AG04449 (cell line): ENCODE measurements around the gene IQUB.

Experiments
- CTCF ChIA-PET: fragments of 350-600 bp; formaldehyde crosslinking; extraction: SDS; loops from one replicate; lab custom pipeline; 2021; ENCODE audit warnings: antibody characterized with exemption; lab: Yijun Ruan, JAX
- POLR2A ChIA-PET: fragments of 400-600, 350-600 bp; formaldehyde crosslinking; extraction: SDS; loops from one replicate; lab custom pipeline; 2020; ENCODE audit warnings: antibody characterized with exemption, inconsistent platforms; lab: Yijun Ruan, JAX
- DNase-seq: peaks from one replicate; pipeline ENCODE4 v3.0.0-alpha.2; 2010; ENCODE audit warnings: low read depth, low spot score
- H3K4me3 ChIP-seq: 2 replicates; pipeline ENCODE4 v1.5.1; 2011; ENCODE audit warnings: low read depth, mild to moderate bottlenecking, control low read depth, low read length
- TF ChIP-seq, protein P1 (sequence below): IDR thresholded peaks from one replicate; pipeline ENCODE4 v1.5.1; 2011; ENCODE audit warnings: mild to moderate bottlenecking, moderate library complexity, low read length, control low read depth, inconsistent platforms; ENCODE audit not compliant: insufficient read depth; ENCODE audit errors: missing control alignments

IQUB gene

DNA sequence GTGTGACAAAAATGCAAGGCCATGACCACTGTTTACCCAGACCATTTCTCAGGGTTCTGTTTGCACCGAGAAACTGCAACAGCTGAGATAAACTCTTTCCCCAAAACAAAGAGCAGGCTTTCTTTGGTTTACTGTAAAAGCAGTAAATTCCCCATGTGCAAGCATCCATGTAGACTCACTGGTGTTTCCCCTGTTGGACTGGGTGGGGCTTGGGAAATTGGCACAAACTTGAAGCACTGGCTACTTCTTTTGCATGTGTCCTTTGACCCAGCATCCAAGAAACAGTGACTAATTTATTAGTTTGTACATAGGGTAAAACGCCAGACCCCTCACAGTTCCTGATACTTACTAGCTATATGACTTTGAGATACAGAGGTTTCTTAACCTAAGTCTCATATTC, 12.3 kb downstream of the IQUB start:
- ChIA-PET CTCF (no interaction called here), POLR2A (no interaction called here)
- H3K4me3 ChIP-seq = no peak overlapping the region
- no peak for DNase-seq
- TF ChIP-seq, protein P1, sequence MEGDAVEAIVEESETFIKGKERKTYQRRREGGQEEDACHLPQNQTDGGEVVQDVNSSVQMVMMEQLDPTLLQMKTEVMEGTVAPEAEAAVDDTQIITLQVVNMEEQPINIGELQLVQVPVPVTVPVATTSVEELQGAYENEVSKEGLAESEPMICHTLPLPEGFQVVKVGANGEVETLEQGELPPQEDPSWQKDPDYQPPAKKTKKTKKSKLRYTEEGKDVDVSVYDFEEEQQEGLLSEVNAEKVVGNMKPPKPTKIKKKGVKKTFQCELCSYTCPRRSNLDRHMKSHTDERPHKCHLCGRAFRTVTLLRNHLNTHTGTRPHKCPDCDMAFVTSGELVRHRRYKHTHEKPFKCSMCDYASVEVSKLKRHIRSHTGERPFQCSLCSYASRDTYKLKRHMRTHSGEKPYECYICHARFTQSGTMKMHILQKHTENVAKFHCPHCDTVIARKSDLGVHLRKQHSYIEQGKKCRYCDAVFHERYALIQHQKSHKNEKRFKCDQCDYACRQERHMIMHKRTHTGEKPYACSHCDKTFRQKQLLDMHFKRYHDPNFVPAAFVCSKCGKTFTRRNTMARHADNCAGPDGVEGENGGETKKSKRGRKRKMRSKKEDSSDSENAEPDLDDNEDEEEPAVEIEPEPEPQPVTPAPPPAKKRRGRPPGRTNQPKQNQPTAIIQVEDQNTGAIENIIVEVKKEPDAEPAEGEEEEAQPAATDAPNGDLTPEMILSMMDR = no peak

DNA sequence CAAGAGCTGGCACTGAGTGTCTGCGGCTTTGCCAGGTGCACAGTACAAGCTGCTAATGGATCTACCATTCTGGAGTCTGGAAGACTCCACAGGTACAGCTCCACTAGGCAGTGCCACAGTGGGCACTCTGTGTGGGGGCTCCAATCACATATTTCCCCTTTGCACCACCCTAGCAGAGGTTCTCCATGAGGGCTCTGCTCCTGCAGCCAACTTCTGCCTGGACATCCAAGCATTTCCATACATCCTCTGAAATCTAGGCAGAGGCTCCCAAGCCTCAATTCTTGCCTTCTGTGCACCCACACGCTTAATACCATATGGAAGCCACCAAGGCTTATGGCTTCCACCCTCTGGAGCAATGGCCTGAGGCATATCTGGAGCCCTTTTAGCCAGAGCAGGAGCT, 29.2 kb downstream of the IQUB start:
- no peak overlapping the region for H3K4me3 ChIP-seq
- CTCF ChIA-PET = interaction anchor here (3.2 kb wide), 1 partner anchor 11 kb away, joined by 10 read pairs; no protein-coding TSS in a partner anchor
- DNase-seq = no peak
- POLR2A ChIA-PET = no interaction called here
- TF ChIP-seq, protein P1 = no peak

DNA sequence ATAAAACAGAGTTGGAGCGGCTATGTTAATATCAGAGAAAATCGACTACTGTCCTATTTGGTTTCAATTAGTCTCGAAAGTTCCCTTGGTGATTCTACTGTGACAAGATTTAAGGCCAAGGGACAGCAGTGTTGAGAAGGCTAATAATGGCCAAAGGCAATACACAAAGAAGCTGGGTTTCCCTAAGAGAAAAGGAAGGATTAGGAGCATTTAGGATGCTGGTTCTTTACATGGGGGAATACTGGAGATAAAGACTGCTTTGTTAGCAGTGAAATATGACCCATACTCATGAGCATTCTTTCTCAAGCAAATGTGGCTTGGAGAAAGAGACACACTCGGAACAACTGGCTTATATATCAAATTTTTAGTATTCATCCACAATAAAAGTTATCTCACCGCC, 32.2 kb downstream of the IQUB start:
- DNase-seq = no peak
- ChIA-PET POLR2A (no interaction called here), CTCF (no interaction called here)
- TF ChIP-seq, protein P1 = no peak
- no peak overlapping the region for H3K4me3 ChIP-seq

DNA sequence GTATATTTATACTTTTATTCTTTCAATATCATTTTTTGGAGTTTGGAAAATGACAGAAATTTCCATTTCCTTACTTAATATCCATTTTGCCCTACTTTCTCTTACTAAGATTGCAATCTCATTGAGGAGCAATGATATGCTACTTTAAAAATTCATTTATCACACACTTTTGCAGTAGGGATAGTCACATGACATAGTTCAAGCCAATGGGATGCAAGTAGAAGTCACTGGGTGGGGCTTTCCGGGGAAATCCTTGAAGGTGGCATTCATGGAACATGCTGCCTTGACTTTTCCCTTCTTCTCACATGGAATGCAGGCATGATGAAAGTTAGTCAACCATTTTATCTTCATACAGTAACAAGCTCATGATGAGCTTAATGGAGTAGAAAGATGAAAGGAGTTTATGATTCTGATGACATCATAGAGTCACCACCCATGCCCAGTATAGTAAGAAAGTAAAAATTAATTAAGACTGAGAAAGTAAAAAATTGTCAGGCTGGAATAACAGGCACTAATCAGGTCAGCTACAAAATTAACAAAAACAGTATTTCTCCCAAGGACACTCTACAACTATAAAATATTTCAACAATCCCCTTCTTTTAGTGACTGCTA, 33.4 kb downstream of the IQUB start:
- CTCF ChIA-PET = no interaction called here
- DNase-seq = no peak
- TF ChIP-seq, protein P1 = no peak

DNA sequence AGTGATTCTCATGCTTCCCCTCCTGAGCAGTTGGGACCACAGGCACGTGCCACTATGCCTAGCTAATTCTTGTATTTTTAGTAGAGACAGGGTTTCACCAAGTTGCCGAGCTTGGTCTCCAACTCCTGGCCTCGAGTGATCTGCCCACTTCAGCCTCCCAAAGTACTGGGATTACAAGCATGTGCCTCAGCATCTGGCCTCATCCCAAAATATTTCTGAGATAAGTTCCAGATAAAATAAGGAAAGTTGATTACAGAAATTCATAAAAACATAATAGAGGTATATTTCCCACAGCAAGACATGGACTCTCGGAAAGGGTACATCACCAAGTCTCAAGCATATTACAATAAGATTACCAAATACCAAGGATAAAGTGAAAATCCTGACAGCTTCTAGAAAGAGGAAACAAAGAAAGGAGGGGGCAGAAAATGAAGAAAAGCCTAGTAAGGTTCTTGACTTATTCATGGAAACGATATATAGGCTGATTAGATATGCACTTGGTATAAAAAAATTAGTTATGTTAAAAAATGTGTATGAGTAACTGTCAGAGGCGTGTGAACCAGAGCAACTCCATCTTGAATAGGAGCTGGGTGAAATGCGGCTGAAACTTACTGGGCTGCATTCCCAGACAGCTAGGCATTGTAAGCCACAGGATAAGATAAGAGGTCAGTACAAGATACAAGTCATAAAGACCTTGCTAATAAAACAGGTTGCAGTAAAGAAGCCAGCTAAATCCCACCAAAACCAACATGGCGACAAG, 35.0 kb downstream of the IQUB start:
- no peak overlapping the region for H3K4me3 ChIP-seq
- ChIA-PET CTCF (interaction anchor here (1.3 kb wide), 1 partner anchor 15 kb away, joined by 3 read pairs; no protein-coding TSS in a partner anchor), POLR2A (no interaction called here)
- TF ChIP-seq, protein P1 = no peak
- DNase-seq = no peak

More for the DNA sequence above, 33.4 kb downstream of the IQUB start:
- no peak overlapping the region for H3K4me3 ChIP-seq
- POLR2A ChIA-PET = no interaction called here

DNA sequence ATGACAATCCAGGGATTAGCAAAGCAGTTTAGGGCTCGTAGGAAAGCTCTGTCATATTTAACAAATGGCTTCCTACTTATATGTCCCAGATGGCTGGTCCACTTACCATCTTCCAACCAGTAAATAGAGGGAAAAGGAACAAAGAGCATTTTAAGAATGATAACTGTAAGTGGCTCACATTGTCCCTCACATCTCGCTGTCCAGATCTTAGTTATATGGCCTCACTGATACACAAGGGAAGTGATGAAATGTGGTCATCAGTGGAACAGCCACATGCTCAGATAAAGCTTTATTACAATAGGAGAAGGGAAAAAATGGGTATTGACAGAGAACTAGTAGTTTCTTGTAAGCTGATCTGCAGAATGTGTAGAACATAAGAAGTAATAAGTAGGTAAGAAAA, 35.8 kb downstream of the IQUB start:
- ChIA-PET CTCF (interaction anchor here (1.3 kb wide), 1 partner anchor 14 kb away, joined by 3 read pairs; no protein-coding TSS in a partner anchor), POLR2A (no interaction called here)
- TF ChIP-seq, protein P1 = no peak
- H3K4me3 ChIP-seq = no peak overlapping the region
- DNase-seq = no peak
